Skeletal muscle tissue (tissue), 4 donors: ENCODE results near the gene ZSCAN5C. TPM values are rescaled to one million over a fixed set of nuclear protein-coding genes. Genes with fewer than 3 reads are reported as not detected.

Source experiments
- H3K27ac ChIP-seq: one replicate; pipeline ENCODE4 v1.7.0; 2013; ENCODE audit warnings: mild to moderate bottlenecking, low read depth, low read length, inconsistent platforms
- H3K27me3 ChIP-seq, 3 donors: one replicate each; pipeline ENCODE4 v1.7.0; 2013; ENCODE audit warnings: low read length in 3 of 3; ENCODE audit not compliant: control insufficient read depth in 3 of 3, insufficient read depth in 3 of 3
- H3K36me3 ChIP-seq, 3 donors: one replicate each; pipeline ENCODE4 v1.7.0; 2013; ENCODE audit warnings: low read length in 3 of 3; ENCODE audit not compliant: control insufficient read depth in 3 of 3, insufficient read depth in 3 of 3
- H3K4me1 ChIP-seq, 3 donors: one replicate each; pipeline ENCODE4 v1.7.0; 2013; ENCODE audit warnings: low read length in 3 of 3, mild to moderate bottlenecking in 3 of 3; ENCODE audit not compliant: control insufficient read depth in 3 of 3, insufficient read depth in 3 of 3
- H3K4me3 ChIP-seq, 3 donors: one replicate each; pipeline ENCODE4 v1.7.0; 2013; ENCODE audit warnings: low read length in 3 of 3
- H3K9ac ChIP-seq, 3 donors: one replicate each; pipeline ENCODE4 v1.7.0; 2013; ENCODE audit warnings: low read length in 3 of 3, mild to moderate bottlenecking in 3 of 3, moderate library complexity in 2 of 3, low read depth in 1 of 3
- H3K9me3 ChIP-seq, 3 donors: one replicate each; pipeline ENCODE4 v1.7.0; 2013; ENCODE audit warnings: low read length in 3 of 3; ENCODE audit not compliant: control insufficient read depth in 3 of 3
- total RNA-seq: library from RNA; depleted of rRNA; stranded (reverse); fragments of >200 nt; gene quantifications from one replicate; pipeline ENCODE4 v1.2.3, GENCODE V29; 2014
- donor health status: Osteomylitis.

ZSCAN5C gene
- not detected for total RNA-seq

- Histone ChIP-seq H3K9me3 (no peaks in the 10 kb centered on the region), H3K27me3 (no peaks in the 10 kb centered on the region), H3K27ac (no peak within 1 kb of the TSS), H3K9ac (no peak within 1 kb of the TSS), H3K36me3 (no peaks in the 10 kb centered on the region), H3K4me1 (no peaks in the 10 kb centered on the region), H3K4me3 (no peak within 1 kb of the TSS)
Measured at GRCh38 chr19:56201973-56202372, at the start of gene ZSCAN5C. Gene ZSCAN5C, plus strand, starts transcription at chr19:56202273. Its CDS starts 3,641 bp downstream, at chr19:56205914.

- H3K9ac ChIP-seq = peak overlapping the region in 2 of 3 donors; percentile 14 to 25
- H3K9me3 ChIP-seq = no peaks in the 10 kb centered on the region
- H3K36me3 ChIP-seq = peaks cover 18 to 21% (median 20%) of the 10 kb centered on the region in 3 donors
- H3K4me1 ChIP-seq = peaks cover 10 to 20% (median 16%) of the 10 kb centered on the region in 3 donors
- no peak overlapping the region for H3K27ac ChIP-seq
- H3K27me3 ChIP-seq = no peaks in the 10 kb centered on the region
- H3K4me3 ChIP-seq = no peak overlapping the region
Measured at GRCh38 chr19:56152644-56153043, 49.4 kb upstream of the ZSCAN5C start.

GRCh38 chr19:56153507-56153906 is 48.6 kb upstream of the ZSCAN5C start:
- peak overlapping the region in 1 of 3 donors; percentile 25 for H3K9ac ChIP-seq
- H3K27me3 ChIP-seq = no peaks in the 10 kb centered on the region
- H3K4me1 ChIP-seq = peaks cover 10 to 20% (median 16%) of the 10 kb centered on the region in 3 donors
- H3K36me3 ChIP-seq = peaks cover 18 to 21% (median 20%) of the 10 kb centered on the region in 3 donors
- H3K4me3 ChIP-seq = no peak overlapping the region
- H3K27ac ChIP-seq = no peak overlapping the region
- H3K9me3 ChIP-seq = no peaks in the 10 kb centered on the region

GRCh38 chr19:56155124-56155687 is 46.9 kb upstream of the ZSCAN5C start:
- H3K9ac ChIP-seq = peak overlapping the region in 1 of 3 donors; percentile 3
- no peaks in the 10 kb centered on the region for H3K27me3 ChIP-seq
- peaks cover 24 to 33% (median 30%) of the 10 kb centered on the region in 3 donors for H3K36me3 ChIP-seq
- no peaks in the 10 kb centered on the region for H3K9me3 ChIP-seq
- H3K4me1 ChIP-seq = peaks cover 4 to 14% (median 13%) of the 10 kb centered on the region in 3 donors
- H3K27ac ChIP-seq = no peak overlapping the region
- H3K4me3 ChIP-seq = no peak overlapping the region

- H3K9ac ChIP-seq = no peak overlapping the region
- no peak overlapping the region for H3K4me3 ChIP-seq
- H3K27ac ChIP-seq = no peak overlapping the region
- no peaks in the 10 kb centered on the region for H3K27me3 ChIP-seq
- peaks cover 31 to 41% (median 38%) of the 10 kb centered on the region in 3 donors for H3K36me3 ChIP-seq
- H3K4me1 ChIP-seq = peaks cover 0 to 11% (median 9%) of the 10 kb centered on the region in 3 donors
- no peaks in the 10 kb centered on the region for H3K9me3 ChIP-seq
Measured at GRCh38 chr19:56156768-56157167, 45.3 kb upstream of the ZSCAN5C start.

GRCh38 chr19:56158170-56158757 is 43.8 kb upstream of the ZSCAN5C start:
- Histone ChIP-seq H3K9me3 (no peaks in the 10 kb centered on the region), H3K27ac (no peak overlapping the region), H3K27me3 (no peaks in the 10 kb centered on the region), H3K4me3 (no peak overlapping the region), H3K9ac (no peak overlapping the region), H3K36me3 (peaks cover 31 to 41% (median 38%) of the 10 kb centered on the region in 3 donors), H3K4me1 (peaks cover 0 to 5% (median 4%) of the 10 kb centered on the region in 3 donors)

- peaks cover 31 to 41% (median 38%) of the 10 kb centered on the region in 3 donors for H3K36me3 ChIP-seq
- H3K9ac ChIP-seq = no peak overlapping the region
Measured at GRCh38 chr19:56159009-56159559, 43.0 kb upstream of the ZSCAN5C start.

GRCh38 chr19:56159622-56160271 is 42.3 kb upstream of the ZSCAN5C start:
- no peaks in the 10 kb centered on the region for H3K9me3 ChIP-seq
- no peak overlapping the region for H3K9ac ChIP-seq
- no peak overlapping the region for H3K4me3 ChIP-seq
- no peak overlapping the region for H3K27ac ChIP-seq
- H3K4me1 ChIP-seq = no peaks in the 10 kb centered on the region
- H3K36me3 ChIP-seq = peaks cover 28 to 38% (median 35%) of the 10 kb centered on the region in 3 donors
- H3K27me3 ChIP-seq = no peaks in the 10 kb centered on the region

More at GRCh38 chr19:56159009-56159559, 43.0 kb upstream of the ZSCAN5C start:
- Histone ChIP-seq H3K4me3 (no peak overlapping the region), H3K9me3 (no peaks in the 10 kb centered on the region), H3K27me3 (no peaks in the 10 kb centered on the region), H3K27ac (no peak overlapping the region), H3K4me1 (no peaks in the 10 kb centered on the region)

GRCh38 chr19:56161534-56161933 is 40.5 kb upstream of the ZSCAN5C start:
- Histone ChIP-seq H3K9me3 (no peaks in the 10 kb centered on the region), H3K4me3 (no peak overlapping the region), H3K9ac (no peak overlapping the region), H3K4me1 (no peaks in the 10 kb centered on the region), H3K27ac (no peak overlapping the region), H3K36me3 (peaks cover 22 to 25% (median 22%) of the 10 kb centered on the region in 3 donors), H3K27me3 (no peaks in the 10 kb centered on the region)

- no peak overlapping the region for H3K4me3 ChIP-seq
- H3K9me3 ChIP-seq = no peaks in the 10 kb centered on the region
- no peaks in the 10 kb centered on the region for H3K4me1 ChIP-seq
- H3K27me3 ChIP-seq = no peaks in the 10 kb centered on the region
- H3K36me3 ChIP-seq = peaks cover 22 to 25% (median 22%) of the 10 kb centered on the region in 3 donors
- no peak overlapping the region for H3K9ac ChIP-seq
- no peak overlapping the region for H3K27ac ChIP-seq
Measured at GRCh38 chr19:56162258-56162657, 39.8 kb upstream of the ZSCAN5C start.
